ENCODE results near the gene CCDC51.

DNA sequence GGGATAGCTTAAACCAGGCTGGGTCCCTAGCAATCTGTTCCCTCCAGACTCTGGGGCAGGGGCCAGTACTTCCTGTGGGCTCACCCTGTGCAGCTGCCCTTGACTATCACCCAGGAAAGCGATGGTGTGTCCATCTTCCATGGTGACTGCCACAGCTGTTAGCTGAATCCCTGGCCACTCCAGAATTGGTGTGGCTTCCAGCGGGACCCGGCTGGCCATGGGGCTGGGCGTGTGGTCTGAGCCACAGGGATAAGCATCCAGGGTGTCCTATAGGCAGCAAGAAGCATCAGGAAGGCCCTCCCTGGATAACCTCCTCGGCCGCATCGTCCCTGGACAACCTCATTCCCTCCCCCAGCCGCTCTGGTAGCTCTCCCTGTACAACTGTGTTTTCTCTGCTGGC, 17.2 kb downstream of the CCDC51 start:
- TF ChIP-seq, protein P1, sequence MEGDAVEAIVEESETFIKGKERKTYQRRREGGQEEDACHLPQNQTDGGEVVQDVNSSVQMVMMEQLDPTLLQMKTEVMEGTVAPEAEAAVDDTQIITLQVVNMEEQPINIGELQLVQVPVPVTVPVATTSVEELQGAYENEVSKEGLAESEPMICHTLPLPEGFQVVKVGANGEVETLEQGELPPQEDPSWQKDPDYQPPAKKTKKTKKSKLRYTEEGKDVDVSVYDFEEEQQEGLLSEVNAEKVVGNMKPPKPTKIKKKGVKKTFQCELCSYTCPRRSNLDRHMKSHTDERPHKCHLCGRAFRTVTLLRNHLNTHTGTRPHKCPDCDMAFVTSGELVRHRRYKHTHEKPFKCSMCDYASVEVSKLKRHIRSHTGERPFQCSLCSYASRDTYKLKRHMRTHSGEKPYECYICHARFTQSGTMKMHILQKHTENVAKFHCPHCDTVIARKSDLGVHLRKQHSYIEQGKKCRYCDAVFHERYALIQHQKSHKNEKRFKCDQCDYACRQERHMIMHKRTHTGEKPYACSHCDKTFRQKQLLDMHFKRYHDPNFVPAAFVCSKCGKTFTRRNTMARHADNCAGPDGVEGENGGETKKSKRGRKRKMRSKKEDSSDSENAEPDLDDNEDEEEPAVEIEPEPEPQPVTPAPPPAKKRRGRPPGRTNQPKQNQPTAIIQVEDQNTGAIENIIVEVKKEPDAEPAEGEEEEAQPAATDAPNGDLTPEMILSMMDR (optimal IDR thresholded peaks at IDR 0.05 in 1 of 3, IDR thresholded peaks at IDR 0.05 in 1 of 3, conservative IDR thresholded peaks at IDR 0.05 in 1 of 3; ENCODE audit: extremely low read depth in 1 of 3, insufficient read depth in 2 of 3, low read length in 3 of 3) = no peak
- TF ChIP-seq EZH2 (IDR thresholded peaks at IDR 0.05; ENCODE audit: low read length) = no peak

Data from keratinocyte (primary cell).